HG03108 (cell line): ENCODE data around the gene PCSK5.

Source experiments
- ATAC-seq: cut with Tn5 transposase; IDR thresholded peaks from one replicate; pipeline ENCODE4 v1.9.1; 2021; ENCODE audit warnings: moderate library complexity; ENCODE audit not compliant: unreplicated experiment

PCSK5 gene

GRCh38 chr9:76373173-76373783 lies 482.8 kb downstream of the PCSK5 start:
- ATAC-seq = no peak

- no peak for ATAC-seq
Measured at GRCh38 chr9:76373784-76374474, 483.5 kb downstream of the PCSK5 start.

- ATAC-seq = no peak
Measured at GRCh38 chr9:76374783-76375559, 484.5 kb downstream of the PCSK5 start.

- no peak for ATAC-seq
Measured at GRCh38 chr9:76377791-76378190, 487.3 kb downstream of the PCSK5 start.

GRCh38 chr9:76378367-76379073 lies 488.0 kb downstream of the PCSK5 start:
- ATAC-seq = no peak

GRCh38 chr9:76379494-76379893 lies 489.0 kb downstream of the PCSK5 start:
- no peak for ATAC-seq

GRCh38 chr9:76390656-76391055 lies 500.2 kb downstream of the PCSK5 start:
- no peak for ATAC-seq

- ATAC-seq = peak; percentile 62
Measured at GRCh38 chr9:76394195-76394959, 503.9 kb downstream of the PCSK5 start, which contains the start of gene RFK. TSS of gene RFK (minus strand) at chr9:76394426. CDS start at chr9:76394171, 255 bp downstream.

- peak; percentile 30 for ATAC-seq
Measured at GRCh38 chr9:76394960-76395252, 504.4 kb downstream of the PCSK5 start.

- ATAC-seq = no peak
Measured at GRCh38 chr9:76395381-76395780, 504.9 kb downstream of the PCSK5 start.

GRCh38 chr9:76396144-76396543 lies 505.7 kb downstream of the PCSK5 start:
- no peak for ATAC-seq

- ATAC-seq = no peak
Measured at GRCh38 chr9:76396597-76396996, 506.1 kb downstream of the PCSK5 start.

- ATAC-seq = no peak
Measured at GRCh38 chr9:76399856-76400255, 509.4 kb downstream of the PCSK5 start.

GRCh38 chr9:76400534-76401096 lies 510.1 kb downstream of the PCSK5 start:
- ATAC-seq = no peak

- ATAC-seq = no peak
Measured at GRCh38 chr9:76401176-76401575, 510.7 kb downstream of the PCSK5 start.

GRCh38 chr9:76401580-76402354 lies 511.3 kb downstream of the PCSK5 start:
- ATAC-seq = no peak

- peak; percentile 82 for ATAC-seq
Measured at GRCh38 chr9:76403352-76403751, 512.9 kb downstream of the PCSK5 start.

GRCh38 chr9:76404401-76404800 lies 513.9 kb downstream of the PCSK5 start:
- no peak for ATAC-seq

- no peak for ATAC-seq
Measured at GRCh38 chr9:76405340-76405739, 514.9 kb downstream of the PCSK5 start.

- no peak for ATAC-seq
Measured at GRCh38 chr9:76405868-76406267, 515.4 kb downstream of the PCSK5 start.
